GM12878 (cell line): Measurements from ENCODE around the gene ARPP21. TPM values are rescaled to one million over a fixed set of nuclear protein-coding genes. Genes with fewer than 3 reads are reported as not detected.

ENCODE experiments used
- ATAC-seq: fragments of 200-7000 bp; cut with Tn5 transposase; 3 replicates; pipeline ENCODE4 v1.9.1; 2020; ENCODE audit warnings: mild to moderate bottlenecking, moderate library complexity
- BruUV-seq: library from RNA; stranded (reverse); fragments of 400-500 nt; replicated peaks from 2 replicates; lab custom pipeline; 2021; lab: Mats Ljungman, UMichigan
- CTCF ChIA-PET: fragments of 300-600 bp; sonication (Branson Sonifier 250); formaldehyde crosslinking; extraction: SDS; loops from one replicate; lab custom pipeline; 2021; ENCODE audit warnings: inconsistent platforms; lab: Yijun Ruan, JAX
- POLR2A ChIA-PET: fragments of 350-600 bp; formaldehyde crosslinking; extraction: SDS; loops from one replicate; lab custom pipeline; 2021; ENCODE audit warnings: inconsistent platforms; lab: Charles Lee
- RAD21 ChIA-PET: fragments of 300-600 bp; sonication (Branson Sonifier 250); formaldehyde crosslinking; loops from one replicate; lab custom pipeline; 2023; ENCODE audit warnings: antibody characterized with exemption; ENCODE audit not compliant: unreplicated experiment; lab: Charles Lee
- SMC1A ChIA-PET: fragments of 300-600 bp; sonication (Branson Sonifier 250); formaldehyde crosslinking; loops from one replicate; lab custom pipeline; 2023; ENCODE audit not compliant: unreplicated experiment, uncharacterized antibody; lab: Charles Lee
- DNase-seq: peaks from one replicate; pipeline ENCODE4 v3.0.0-alpha.2; 2011; ENCODE audit warnings: low read depth, low spot score
- FAIRE-seq: peaks from 3 replicates; lab custom pipeline; 2011; peaks lifted over from hg19 to GRCh38; lab: Jason Lieb, UNC
- H2AFZ ChIP-seq: 2 replicates; pipeline ENCODE4 v1.6.0; 2011; ENCODE audit warnings: low read depth, low read length, control low read depth; ENCODE audit not compliant: control insufficient read depth
- H3K27ac ChIP-seq: 2 replicates; pipeline ENCODE4 v1.5.1; 2011; ENCODE audit warnings: control low read depth; ENCODE audit not compliant: control insufficient read depth, insufficient read depth
- H3K27me3 ChIP-seq, 2 experiments: replicated peaks in 1 of 2; 2 replicates each; pipeline versions ENCODE4 v1.6.0 to v1.6.1; 2011; ENCODE audit warnings: low read length in 1 of 2; ENCODE audit not compliant: control insufficient read depth in 2 of 2, insufficient read depth in 2 of 2
- H3K36me3 ChIP-seq, 2 experiments: 2 replicates each; pipeline ENCODE4 v1.5.1; 2011; ENCODE audit warnings: low read length in 1 of 2; ENCODE audit not compliant: control insufficient read depth in 2 of 2, insufficient read depth in 2 of 2
- H3K4me1 ChIP-seq: 2 replicates; pipeline ENCODE4 v1.6.1; 2011; ENCODE audit warnings: mild to moderate bottlenecking, low read length, moderate library complexity, mixed read lengths; ENCODE audit not compliant: control insufficient read depth, insufficient read depth
- H3K4me2 ChIP-seq: 2 replicates; pipeline ENCODE4 v1.6.0; 2011; ENCODE audit warnings: control low read depth; ENCODE audit not compliant: control insufficient read depth, insufficient read depth
- H3K4me3 ChIP-seq: fragments of 200-600 bp; sonication (generic); 2 replicates; pipeline ENCODE4 v1.5.1; 2016
- H3K79me2 ChIP-seq: 2 replicates; pipeline ENCODE4 v1.6.0; 2011; ENCODE audit warnings: low read length; ENCODE audit not compliant: control insufficient read depth, insufficient read depth
- H3K9ac ChIP-seq: 2 replicates; pipeline ENCODE4 v1.8.0; 2011; ENCODE audit warnings: low read length, control low read depth, mixed read lengths; ENCODE audit not compliant: control insufficient read depth, insufficient read depth
- H3K9me3 ChIP-seq: replicated peaks from 3 replicates; pipeline ENCODE4 v1.5.1; 2011; ENCODE audit warnings: mild to moderate bottlenecking, low read length; ENCODE audit not compliant: control insufficient read depth, insufficient read depth
- H4K20me1 ChIP-seq: 2 replicates; pipeline ENCODE4 v1.6.0; 2011; ENCODE audit not compliant: control insufficient read depth, insufficient read depth
- ASH2L ChIP-seq: fragments of 300-600, 200-600 bp; sonication (generic); IDR thresholded peaks from 2 replicates; pipeline ENCODE4 v1.6.1; 2017; ENCODE audit warnings: low read depth, mild to moderate bottlenecking, borderline replicate concordance
- BACH1 ChIP-seq: fragments of 450-650 bp; IDR thresholded peaks from 2 replicates; pipeline ENCODE4 v1.6.1; 2017; ENCODE audit warnings: mild to moderate bottlenecking, borderline replicate concordance
- E2F8 ChIP-seq: fragments of 450-650 bp; IDR thresholded peaks from 2 replicates; pipeline ENCODE4 v1.6.1; 2018; ENCODE audit warnings: mild to moderate bottlenecking, low read depth, moderate library complexity; ENCODE audit not compliant: partially characterized antibody
- ETV6 ChIP-seq, 2 experiments: fragments of 450-650 bp in 1 of 2; IDR thresholded peaks in 1 of 2; conservative IDR thresholded peaks in 1 of 2; 2 replicates each; pipeline ENCODE4 v1.6.1; 2014; ENCODE audit warnings: antibody characterized with exemption in 1 of 2, borderline replicate concordance in 1 of 2, low read depth in 1 of 2, mild to moderate bottlenecking in 1 of 2, moderate library complexity in 1 of 2
- IRF5 ChIP-seq: fragments of 450-650 bp; IDR thresholded peaks from 2 replicates; pipeline ENCODE4 v1.6.1; 2017; ENCODE audit warnings: borderline replicate concordance
- MLLT1 ChIP-seq: fragments of 450-650 bp; IDR thresholded peaks from 2 replicates; pipeline ENCODE4 v1.6.1; 2016; ENCODE audit warnings: mild to moderate bottlenecking
- NFXL1 ChIP-seq: fragments of 450-650 bp; IDR thresholded peaks from 2 replicates; pipeline ENCODE4 v1.6.1; 2017; ENCODE audit warnings: antibody characterized with exemption, mild to moderate bottlenecking, borderline replicate concordance
- RELB ChIP-seq: fragments of 450-650 bp; IDR thresholded peaks from 2 replicates; pipeline ENCODE4 v1.6.1; 2017; ENCODE audit warnings: low read depth, mild to moderate bottlenecking, moderate library complexity
- TBL1XR1 ChIP-seq: IDR thresholded peaks from 2 replicates; pipeline ENCODE4 v1.6.1; 2012; ENCODE audit warnings: low read depth, low read length, improper control_type of control experiment
- ZBED1 ChIP-seq: IDR thresholded peaks from 2 replicates; pipeline ENCODE4 v1.6.1; 2016; ENCODE audit warnings: borderline replicate concordance
- in situ Hi-C: fragments of 300-500 bp; cut with MboI; formaldehyde crosslinking; loops from 9 replicates; pipeline ENCODE4 v1.14.3; 2018; ENCODE audit warnings: mixed read lengths
- intact Hi-C: fragments of 100-400 bp; cut with micrococcal nuclease; formaldehyde crosslinking; loops from one replicate; pipeline ENCODE4 v1.14.2; 2022; ENCODE audit not compliant: unreplicated experiment
- polyA plus RNA-seq, 11 experiments: library from polyadenylated mRNA; depleted of rRNA in 4 of 11; unstranded in 6 of 11; stranded (reverse) in 5 of 11; fragments of >200 nt; fragmentation: Nextera tagmentation in 4 of 11; fragmentation: Illumina TruSeq in 1 of 11; extraction: Ambion mirVana in 4 of 11; extraction: Trizol in 1 of 11; gene quantifications; 1 replicate in 1 of 11; 2 replicates in 10 of 11; pipeline versions ENCODE4 v1.2.1 to v1.2.3, GENCODE V29; 2011 to 2016; ENCODE audit warnings: inconsistent platforms in 2 of 11, missing spikeins in 2 of 11, low read depth in 1 of 11
- total RNA-seq, 4 experiments: library from RNA; depleted of rRNA in 3 of 4; stranded (reverse); fragments of >200 nt in 3 of 4; fragmentation: Illumina TruSeq in 1 of 4; extraction: Trizol in 1 of 4; gene quantifications; 2 replicates each; pipeline versions ENCODE4 v1.2.1 to v1.2.3, GENCODE V29; 2013 to 2021

Gene ARPP21
- total and polyA plus RNA-seq, 10 of the 15 experiments (the other 5 are each of a cell fraction or from before 2014, with no cell fraction given), result not detected

GRCh38 chr3:35722902-35723301 is 83.6 kb downstream of the ARPP21 start (continued):
- TF ChIP-seq TBL1XR1 (no peak), IRF5 (no peak), ZBED1 (no peak)

GRCh38 chr3:35723480-35724097 is 84.3 kb downstream of the ARPP21 start:
- Histone ChIP-seq H3K4me1 (no peaks in the 10 kb centered on the region), H3K4me2 (no peak overlapping the region), H4K20me1 (no peaks in the 10 kb centered on the region), H3K79me2 (no peaks in the 10 kb centered on the region), H3K36me3 (no peaks in the 10 kb centered on the region), H3K9me3 (no peaks in the 10 kb centered on the region), H3K4me3 (no peak overlapping the region), H3K9ac (no peak overlapping the region), H3K27ac (no peak overlapping the region), H2AFZ (no peak overlapping the region), H3K27me3 (no peaks in the 10 kb centered on the region; a peak in 1 of 4 replicates)
- RAD21 ChIA-PET, result no interaction called here
- in situ Hi-C loops, result no loop called here
- TF ChIP-seq RELB (no peak), ASH2L (no peak), NFXL1 (no peak), ETV6 (conservative IDR thresholded peaks at IDR 0.05 in 1 of 2, IDR thresholded peaks at IDR 0.05 in 1 of 2; ENCODE audit: borderline replicate concordance in 1 of 2, low read depth in 1 of 2) (no peak), E2F8 (no peak), BACH1 (no peak), MLLT1 (no peak)
- intact Hi-C loops, result no loop called here
- CTCF ChIA-PET, result no interaction called here
- DNase-seq, result no peak
- POLR2A ChIA-PET, result no interaction called here
- no TSS peak for BruUV-seq
- ATAC-seq, result no peak
- SMC1A ChIA-PET, result no interaction called here
- FAIRE-seq, result no peak
